A549 (cell line): ENCODE data around the gene CD7. TPM values are rescaled to one million over a fixed set of nuclear protein-coding genes. Genes with fewer than 3 reads are reported as not detected.

Source experiments
- ATAC-seq, 2 experiments: fragments of 200-7000 bp in 1 of 2; fragments of >200 bp in 1 of 2; cut with Nextera tagmentation in 1 of 2; cut with Tn5 transposase in 1 of 2; 3 replicates each; pipeline versions ENCODE4 v1.8.0 to v1.9.1; 2018 to 2020; ENCODE audit warnings: mild to moderate bottlenecking in 1 of 2, moderate library complexity in 1 of 2
- CTCF ChIA-PET: fragments of 300-600 bp; sonication (Branson Sonifier 250); formaldehyde crosslinking; extraction: SDS; loops from one replicate; lab custom pipeline; 2021; ENCODE audit warnings: antibody characterized with exemption, inconsistent platforms; lab: Yijun Ruan, JAX
- POLR2A ChIA-PET: fragments of 350-600 bp; formaldehyde crosslinking; extraction: SDS; loops from one replicate; lab custom pipeline; 2021; ENCODE audit warnings: antibody characterized with exemption, inconsistent platforms; lab: Yijun Ruan, JAX
- DNase-seq, 2 experiments: peaks; one replicate each; pipeline versions ENCODE4 v3.0.0 to v3.0.0-alpha.2; 2011 to 2016; ENCODE audit warnings: low read depth in 1 of 2, low spot score in 1 of 2
- FAIRE-seq: peaks from 2 replicates; lab custom pipeline; 2011; peaks lifted over from hg19 to GRCh38; lab: Jason Lieb, UNC
- H3K27ac ChIP-seq, 2 experiments: fragments of >200 bp; sonication (Bioruptor Twin); formaldehyde crosslinking; 3 replicates each; pipeline ENCODE4 v1.5.1; 2016 to 2017
- H3K4me1 ChIP-seq: fragments of >200 bp; sonication (Bioruptor Twin); formaldehyde crosslinking; 3 replicates; pipeline ENCODE4 v1.6.1; 2016
- H3K4me2 ChIP-seq: fragments of >200 bp; sonication (Bioruptor Twin); formaldehyde crosslinking; 3 replicates; pipeline ENCODE4 v1.6.1; 2016
- H3K4me3 ChIP-seq: fragments of >200 bp; sonication (Bioruptor Twin); formaldehyde crosslinking; 3 replicates; pipeline ENCODE4 v1.5.1; 2016
- H3K9me3 ChIP-seq: fragments of >200 bp; sonication (Bioruptor Twin); formaldehyde crosslinking; 3 replicates; pipeline ENCODE4 v1.6.1; 2016
- BHLHE40 ChIP-seq: IDR thresholded peaks from 2 replicates; pipeline ENCODE4 v1.6.1; 2012; ENCODE audit warnings: low read depth, low read length, inconsistent platforms
- CBX2 ChIP-seq: fragments of 200-600 bp; sonication (generic); IDR thresholded peaks from 2 replicates; pipeline ENCODE4 v1.6.1; 2016; ENCODE audit warnings: low read depth, mild to moderate bottlenecking, borderline replicate concordance
- CEBPB ChIP-seq, 2 experiments: fragments of >200 bp in 1 of 2; sonication (Bioruptor Twin) in 1 of 2; formaldehyde crosslinking in 1 of 2; IDR thresholded peaks; 2 replicates each; pipeline ENCODE4 v1.6.1; 2012 to 2016
- CHD2 ChIP-seq: fragments of 150-350 bp; IDR thresholded peaks from 2 replicates; pipeline ENCODE4 v1.6.1; 2014; ENCODE audit warnings: low read length; ENCODE audit not compliant: partially characterized antibody
- EHF ChIP-seq: fragments of 250-450 bp; sonication (Bioruptor Pico); IDR thresholded peaks from 2 replicates; pipeline ENCODE4 v1.5.0; 2020; ENCODE audit warnings: mild to moderate bottlenecking
- EP300 ChIP-seq, 2 experiments: fragments of >200 bp; sonication (Bioruptor Twin); formaldehyde crosslinking; IDR thresholded peaks; 2 replicates in 1 of 2; 3 replicates in 1 of 2; pipeline ENCODE4 v1.6.1; 2016 to 2017
- GATA3 ChIP-seq: IDR thresholded peaks from 2 replicates; pipeline ENCODE4 v1.6.1; 2012; ENCODE audit warnings: borderline replicate concordance
- HOXA7 ChIP-seq: fragments of 250-450 bp; sonication (Bioruptor Pico); IDR thresholded peaks from 2 replicates; pipeline ENCODE4 v1.5.0; 2020; ENCODE audit warnings: mild to moderate bottlenecking, moderate library complexity
- HOXB13 ChIP-seq: fragments of 250-450 bp; sonication (Bioruptor Pico); IDR thresholded peaks from 2 replicates; pipeline ENCODE4 v1.5.0; 2020; ENCODE audit warnings: low read depth, mild to moderate bottlenecking, moderate library complexity
- JUN ChIP-seq, 2 experiments: fragments of >200 bp; sonication (Bioruptor Twin); formaldehyde crosslinking; IDR thresholded peaks; 2 replicates in 1 of 2; 3 replicates in 1 of 2; pipeline ENCODE4 v1.6.1; 2016 to 2017
- JUNB ChIP-seq: fragments of >200 bp; sonication (Bioruptor Twin); formaldehyde crosslinking; IDR thresholded peaks from 2 replicates; pipeline ENCODE4 v1.6.1; 2016
- KDM5A ChIP-seq: fragments of 200-600 bp; sonication (generic); IDR thresholded peaks from 2 replicates; pipeline ENCODE4 v1.6.1; 2016; ENCODE audit warnings: antibody characterized with exemption, mild to moderate bottlenecking
- MAZ ChIP-seq: fragments of 150-350 bp; IDR thresholded peaks from 2 replicates; pipeline ENCODE4 v1.6.1; 2014; ENCODE audit warnings: antibody characterized with exemption, low read depth, low read length, borderline replicate concordance
- NR3C1 ChIP-seq: fragments of >200 bp; sonication (Bioruptor Twin); formaldehyde crosslinking; IDR thresholded peaks from 3 replicates; pipeline ENCODE4 v1.6.1; 2017
- POLR2AphosphoS2 ChIP-seq: conservative IDR thresholded peaks from 2 replicates; pipeline ENCODE4 v1.6.1; 2012; ENCODE audit warnings: low read length, improper control_type of control experiment, inconsistent platforms
- RCOR1 ChIP-seq: fragments of 150-350 bp; IDR thresholded peaks from 2 replicates; pipeline ENCODE4 v1.6.1; 2014; ENCODE audit warnings: antibody characterized with exemption, low read length, low read depth
- SREBF2 ChIP-seq: fragments of 450-650 bp; IDR thresholded peaks from 2 replicates; pipeline ENCODE4 v1.6.1; 2014; ENCODE audit warnings: mild to moderate bottlenecking, moderate library complexity
- ZC3H11A ChIP-seq: fragments of 450-650 bp; IDR thresholded peaks from 2 replicates; pipeline ENCODE4 v1.6.1; 2014; ENCODE audit warnings: antibody characterized with exemption, mild to moderate bottlenecking
- ZFP36 ChIP-seq: fragments of 450-650 bp; IDR thresholded peaks from 2 replicates; pipeline ENCODE4 v1.6.1; 2014; ENCODE audit warnings: borderline replicate concordance; ENCODE audit not compliant: partially characterized antibody
- ZNF302 ChIP-seq: fragments of 250-450 bp; sonication (Bioruptor Pico); IDR thresholded peaks from 2 replicates; pipeline ENCODE4 v1.9.0; 2021; ENCODE audit warnings: inconsistent platforms, mild to moderate bottlenecking, moderate library complexity
- ZSCAN20 ChIP-seq: fragments of 250-450 bp; sonication (Bioruptor Pico); IDR thresholded peaks from 2 replicates; pipeline ENCODE4 v1.8.0; 2022; ENCODE audit warnings: mild to moderate bottlenecking, moderate library complexity
- WGBS: methylation state at CpG from one replicate; pipeline ENCODE4 v1.1.6; 2017; ENCODE audit errors: missing lambda C conversion rate; 5-methylcytosine and 5-hydroxymethylcytosine counted together
- polyA plus RNA-seq, 4 experiments: library from polyadenylated mRNA; depleted of rRNA in 3 of 4; stranded (reverse); fragments of >200 nt; fragmentation: RNase III in 1 of 4; extraction: RNeasy Plus Mini Kit Qiagen cat#74134 plus additional on column Dnase treatment in 1 of 4; gene quantifications; 2 replicates in 3 of 4; 3 replicates in 1 of 4; pipeline ENCODE4 v1.2.3, GENCODE V29; 2011 to 2017
- TF ChIP-seq, protein P1 (sequence below): fragments of 450-650 bp; IDR thresholded peaks from 2 replicates; pipeline ENCODE4 v1.6.1; 2014; ENCODE audit warnings: antibody characterized with exemption
- TF ChIP-seq, protein P2 (sequence below): IDR thresholded peaks from 2 replicates; pipeline ENCODE4 v1.6.1; 2012
- TF ChIP-seq, protein P3 (sequence below): IDR thresholded peaks from 2 replicates; pipeline ENCODE4 v1.6.1; 2012
- TF ChIP-seq, protein P4 (sequence below): fragments of >200 bp; sonication (Bioruptor Twin); formaldehyde crosslinking; IDR thresholded peaks from 2 replicates; pipeline ENCODE4 v1.6.1; 2016
- TF ChIP-seq, protein P5 (sequence below): fragments of >200 bp; sonication (Bioruptor Twin); formaldehyde crosslinking; IDR thresholded peaks from 3 replicates; pipeline ENCODE4 v1.6.1; 2016

CD7 gene
- polyA plus RNA-seq, 2 of the 4 experiments (the other 2 are of a cell fraction): not detected

DNA sequence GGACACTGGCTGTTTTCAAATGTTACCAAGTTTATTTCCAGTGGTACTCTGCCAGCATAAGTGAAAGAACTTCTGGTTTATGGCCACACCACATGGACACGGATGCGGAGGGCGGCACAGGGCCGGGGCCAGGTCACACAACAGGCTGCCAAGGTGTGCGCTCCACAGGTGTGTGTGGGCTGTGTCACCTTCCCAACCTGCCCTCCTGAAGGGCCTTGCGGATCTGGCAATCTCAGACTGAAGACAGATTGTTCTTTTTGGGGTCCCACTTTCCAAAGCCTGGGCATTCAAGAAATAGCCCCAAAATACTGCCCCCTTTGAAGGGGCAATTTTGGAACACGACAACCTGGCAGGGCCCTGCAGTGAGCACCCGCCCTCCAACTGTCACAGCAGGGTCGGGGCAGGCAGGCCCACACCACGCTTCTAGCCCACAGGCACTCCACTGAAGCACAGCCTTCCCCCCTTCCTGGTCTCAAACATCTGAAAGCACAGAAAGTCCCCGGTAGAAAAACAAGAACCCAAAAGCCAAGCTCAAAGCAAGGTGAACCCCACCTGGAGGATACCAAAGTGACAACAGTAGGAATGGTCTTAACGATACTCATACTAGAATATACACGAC, 47.4 kb downstream of the CD7 start:
- peaks cover 77% of the 10 kb centered on the region for H3K4me1 ChIP-seq
- H3K4me2 ChIP-seq: peak overlapping the region; percentile 88
- no peak overlapping the region for H3K4me3 ChIP-seq
- FAIRE-seq (no peak), ATAC-seq (no peak), DNase-seq (no peak)
- ChIA-PET POLR2A (interaction anchor here (1.5 to 4.0 kb wide), 2 partner anchors 23 to 27 kb away, joined by 3 to 36 read pairs; no protein-coding TSS in a partner anchor), CTCF (interaction anchor here (0.7 to 8.6 kb wide), 10 partner anchors 11 to 240 kb away, joined by 3 to 59 read pairs (median 4); no protein-coding TSS in a partner anchor)
- 83% methylated on average over 13 of the region's 13 CpGs for WGBS
- TF ChIP-seq JUN (IDR thresholded peaks at IDR 0.05): no peak
- TF ChIP-seq EHF (CRISPR knock-in tag): no peak
- no peak for TF ChIP-seq GATA3
- TF ChIP-seq, protein P1, sequence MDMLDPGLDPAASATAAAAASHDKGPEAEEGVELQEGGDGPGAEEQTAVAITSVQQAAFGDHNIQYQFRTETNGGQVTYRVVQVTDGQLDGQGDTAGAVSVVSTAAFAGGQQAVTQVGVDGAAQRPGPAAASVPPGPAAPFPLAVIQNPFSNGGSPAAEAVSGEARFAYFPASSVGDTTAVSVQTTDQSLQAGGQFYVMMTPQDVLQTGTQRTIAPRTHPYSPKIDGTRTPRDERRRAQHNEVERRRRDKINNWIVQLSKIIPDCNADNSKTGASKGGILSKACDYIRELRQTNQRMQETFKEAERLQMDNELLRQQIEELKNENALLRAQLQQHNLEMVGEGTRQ: no peak
- TF ChIP-seq NR3C1: no peak
- TF ChIP-seq JUNB: no peak
- no peak for TF ChIP-seq ZNF302 (CRISPR knock-in tag)
- TF ChIP-seq ZC3H11A: no peak
- no peak for TF ChIP-seq SREBF2
- TF ChIP-seq KDM5A: no peak
- TF ChIP-seq, protein P2, sequence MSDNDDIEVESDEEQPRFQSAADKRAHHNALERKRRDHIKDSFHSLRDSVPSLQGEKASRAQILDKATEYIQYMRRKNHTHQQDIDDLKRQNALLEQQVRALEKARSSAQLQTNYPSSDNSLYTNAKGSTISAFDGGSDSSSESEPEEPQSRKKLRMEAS: no peak
- TF ChIP-seq, protein P3, sequence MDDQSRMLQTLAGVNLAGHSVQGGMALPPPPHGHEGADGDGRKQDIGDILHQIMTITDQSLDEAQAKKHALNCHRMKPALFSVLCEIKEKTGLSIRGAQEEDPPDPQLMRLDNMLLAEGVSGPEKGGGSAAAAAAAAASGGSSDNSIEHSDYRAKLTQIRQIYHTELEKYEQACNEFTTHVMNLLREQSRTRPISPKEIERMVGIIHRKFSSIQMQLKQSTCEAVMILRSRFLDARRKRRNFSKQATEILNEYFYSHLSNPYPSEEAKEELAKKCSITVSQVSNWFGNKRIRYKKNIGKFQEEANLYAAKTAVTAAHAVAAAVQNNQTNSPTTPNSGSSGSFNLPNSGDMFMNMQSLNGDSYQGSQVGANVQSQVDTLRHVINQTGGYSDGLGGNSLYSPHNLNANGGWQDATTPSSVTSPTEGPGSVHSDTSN: no peak
- no peak for TF ChIP-seq HOXA7
- TF ChIP-seq EP300 (IDR thresholded peaks at IDR 0.05): no peak
- H3K27ac ChIP-seq: peak overlapping the region; percentile 89 to 91; a peak in 5 of 6 replicates
- H3K9me3 ChIP-seq: no peaks in the 10 kb centered on the region

DNA sequence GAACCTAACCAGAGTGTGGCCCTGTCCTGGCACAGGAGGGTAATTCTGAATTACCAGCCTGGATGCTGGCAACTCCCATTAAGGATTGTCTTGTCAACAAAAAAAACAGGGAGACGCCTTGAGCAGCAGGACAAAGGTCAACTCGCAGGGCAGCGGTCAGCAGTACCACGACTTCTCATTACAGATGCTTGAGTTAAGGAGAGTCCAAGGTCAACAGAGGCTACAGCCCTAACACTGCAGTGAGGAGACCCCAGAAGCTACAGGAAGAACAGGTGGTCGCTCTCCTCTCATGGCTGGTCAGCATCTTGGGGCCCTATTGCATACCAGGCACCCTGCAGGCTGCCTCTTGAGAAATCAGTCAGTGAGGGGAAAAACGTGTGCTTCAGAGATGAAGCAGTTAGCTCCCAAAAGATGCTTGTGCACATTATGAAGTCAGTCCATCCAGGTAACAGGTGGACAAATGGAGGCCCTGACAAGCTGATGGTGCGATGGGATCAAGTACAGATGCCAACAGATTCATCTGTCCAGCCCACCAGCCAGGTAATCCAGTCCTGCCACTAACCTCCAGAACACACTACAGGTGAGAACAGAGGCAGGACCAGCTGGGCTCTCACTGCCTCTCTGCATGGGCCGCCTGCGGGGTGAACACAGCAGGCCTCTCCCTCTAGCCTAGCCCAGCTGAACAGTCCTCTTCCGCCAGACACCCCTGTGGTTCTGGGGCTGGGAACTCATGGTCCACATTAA, 48.1 kb downstream of the CD7 start:
- 0 out of 4 replicates have a peak, but pooled peaks of 1 of the 2 experiments have one; percentile 34 for TF ChIP-seq CEBPB (IDR thresholded peaks at IDR 0.05)
- no peak for TF ChIP-seq ZFP36
- peak; percentile 87; the same call in 1 of the 2 replicates for TF ChIP-seq POLR2AphosphoS2
- TF ChIP-seq, all 56 proteins: peak for 2
- Histone ChIP-seq H3K4me3 (peak overlapping the region; percentile 22; the same call in 2 of the 3 replicates), H3K4me2 (peak overlapping the region; percentile 88), H3K27ac (peak overlapping the region; percentile 89 to 91; a peak in 5 of 6 replicates), H3K4me1 (peaks cover 74% of the 10 kb centered on the region), H3K9me3 (no peaks in the 10 kb centered on the region)
- WGBS: 60% methylated on average over 10 of the region's 10 CpGs
- FAIRE-seq: no peak
- no peak for ATAC-seq
- no peak for DNase-seq
- CTCF ChIA-PET: interaction anchor here (0.7 to 8.6 kb wide), 10 partner anchors 13 to 239 kb away, joined by 3 to 59 read pairs (median 4); no protein-coding TSS in a partner anchor
- POLR2A ChIA-PET: interaction anchor here (1.1 to 4.0 kb wide), 3 partner anchors 13 to 28 kb away, joined by 3 to 36 read pairs (median 4); no protein-coding TSS in a partner anchor

DNA sequence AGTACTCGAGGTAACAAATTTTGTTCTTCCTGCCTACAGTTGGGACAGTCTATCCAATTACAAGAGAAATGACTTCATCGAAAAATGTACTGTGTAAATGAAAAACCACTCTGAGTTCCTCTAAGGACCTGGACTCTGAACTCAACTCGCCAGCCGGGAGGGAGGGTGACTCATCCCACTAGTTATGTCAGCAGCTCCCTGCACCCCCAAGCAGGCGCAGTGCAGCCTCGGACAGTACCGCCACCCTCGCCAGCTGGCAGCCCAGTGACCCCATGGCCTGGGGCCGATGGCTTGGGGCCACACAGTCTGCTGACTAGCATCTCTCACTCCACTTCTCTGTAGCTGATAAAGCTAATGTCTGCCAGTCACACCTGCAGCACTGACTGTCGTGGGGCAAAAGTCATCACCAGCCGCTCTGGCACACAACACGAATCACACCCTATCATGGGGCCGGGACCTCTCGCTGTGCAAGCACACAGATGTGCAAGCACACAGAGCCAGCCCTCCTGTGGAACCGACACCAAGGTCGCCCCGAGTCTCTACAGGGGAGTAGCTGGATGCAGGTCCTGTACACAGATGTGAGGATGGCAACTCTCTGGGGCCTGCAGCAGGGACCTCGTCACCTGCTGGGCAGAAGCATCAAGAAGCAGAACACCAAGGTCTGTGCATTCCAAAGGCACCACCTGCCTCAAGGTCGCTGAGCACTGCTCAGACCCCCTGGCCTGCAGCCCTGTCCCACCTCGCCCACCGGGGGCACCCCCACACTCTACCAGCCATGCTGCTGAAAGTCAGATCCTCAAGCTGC, 49.6 kb downstream of the CD7 start:
- H3K4me3 ChIP-seq: peak overlapping the region; percentile 35
- H3K4me2 ChIP-seq: peak overlapping the region; percentile 88
- FAIRE-seq (peak; percentile 79), DNase-seq (peak; percentile 94 to 97), ATAC-seq (peak; percentile 93 to 94)
- ChIA-PET CTCF (interaction anchor here (1.3 to 8.6 kb wide), 7 partner anchors 18 to 83 kb away, joined by 3 to 59 read pairs (median 6); no protein-coding TSS in a partner anchor), POLR2A (interaction anchor here (0.6 to 4.0 kb wide), 14 partner anchors 8 to 169 kb away, joined by 3 to 36 read pairs (median 4); partner anchors contain the start of gene CCDC57)
- 3% methylated on average over 20 of the region's 21 CpGs for WGBS
- peaks cover 68% of the 10 kb centered on the region for H3K4me1 ChIP-seq
- peak overlapping the region; percentile 89 to 91 for H3K27ac ChIP-seq
- H3K9me3 ChIP-seq: no peaks in the 10 kb centered on the region
- TF ChIP-seq CHD2 (peak; percentile 10), CBX2 (no peak), JUNB (peak; percentile 83), RCOR1 (no peak), GATA3 (peak; percentile 87), BHLHE40 (no peak), MAZ (0 out of 2 replicates have a peak, but pooled peaks have one; percentile 20), HOXB13 (CRISPR knock-in tag) (no peak), EHF (CRISPR knock-in tag) (no peak), NR3C1 (no peak), ZSCAN20 (no peak; the same call in 1 of the 2 replicates)
- TF ChIP-seq, protein P4, sequence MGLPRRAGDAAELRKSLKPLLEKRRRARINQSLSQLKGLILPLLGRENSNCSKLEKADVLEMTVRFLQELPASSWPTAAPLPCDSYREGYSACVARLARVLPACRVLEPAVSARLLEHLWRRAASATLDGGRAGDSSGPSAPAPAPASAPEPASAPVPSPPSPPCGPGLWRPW: no peak
- TF ChIP-seq, protein P5, sequence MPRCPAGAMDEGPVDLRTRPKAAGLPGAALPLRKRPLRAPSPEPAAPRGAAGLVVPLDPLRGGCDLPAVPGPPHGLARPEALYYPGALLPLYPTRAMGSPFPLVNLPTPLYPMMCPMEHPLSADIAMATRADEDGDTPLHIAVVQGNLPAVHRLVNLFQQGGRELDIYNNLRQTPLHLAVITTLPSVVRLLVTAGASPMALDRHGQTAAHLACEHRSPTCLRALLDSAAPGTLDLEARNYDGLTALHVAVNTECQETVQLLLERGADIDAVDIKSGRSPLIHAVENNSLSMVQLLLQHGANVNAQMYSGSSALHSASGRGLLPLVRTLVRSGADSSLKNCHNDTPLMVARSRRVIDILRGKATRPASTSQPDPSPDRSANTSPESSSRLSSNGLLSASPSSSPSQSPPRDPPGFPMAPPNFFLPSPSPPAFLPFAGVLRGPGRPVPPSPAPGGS: 0 out of 3 replicates have a peak, but pooled peaks have one; percentile 53
- TF ChIP-seq, protein P2: peak; percentile 95
